HepG2 (cell line): ENCODE measurements around the gene SLC2A10. TPM values are rescaled to one million over a fixed set of nuclear protein-coding genes. Genes with fewer than 3 reads are reported as not detected.

Source experiments
- ATF7-NPFF ChIP-seq: sonication (generic); formaldehyde crosslinking; IDR thresholded peaks from 2 replicates; pipeline ENCODE4 v1.8.1; 2023; ENCODE audit warnings: mild to moderate bottlenecking, low read depth, missing genetic modification reagents, moderate library complexity
- CAMTA2 ChIP-seq: sonication (generic); formaldehyde crosslinking; IDR thresholded peaks from 2 replicates; pipeline ENCODE4 v1.4.0; 2020; ENCODE audit warnings: mild to moderate bottlenecking, missing genetic modification reagents, borderline replicate concordance
- CBX2 ChIP-seq, 2 experiments: fragments of 200-600 bp in 1 of 2; sonication (generic); formaldehyde crosslinking in 1 of 2; IDR thresholded peaks; 2 replicates each; pipeline versions ENCODE4 v1.7.0 to v1.8.1; 2018 to 2022; ENCODE audit warnings: low read depth in 2 of 2, low read length in 1 of 2, mild to moderate bottlenecking in 1 of 2, missing genetic modification reagents in 1 of 2
- CREM ChIP-seq, 2 experiments: sonication (generic) in 1 of 2; formaldehyde crosslinking in 1 of 2; IDR thresholded peaks; 2 replicates each; pipeline versions ENCODE4 v1.4.0 to v1.6.1; 2016 to 2020; ENCODE audit warnings: antibody characterized with exemption in 1 of 2, mild to moderate bottlenecking in 1 of 2, missing genetic modification reagents in 1 of 2
- DPF2 ChIP-seq: sonication (generic); formaldehyde crosslinking; IDR thresholded peaks from 2 replicates; pipeline ENCODE4 v1.4.0; 2020; ENCODE audit warnings: mild to moderate bottlenecking, low read depth, missing genetic modification reagents, borderline replicate concordance
- FOXJ3 ChIP-seq: sonication (generic); formaldehyde crosslinking; IDR thresholded peaks from 2 replicates; pipeline ENCODE4 v1.4.0; 2020; ENCODE audit warnings: missing genetic modification reagents, mild to moderate bottlenecking, borderline replicate concordance
- KAT2B ChIP-seq: fragments of 150-350 bp; IDR thresholded peaks from 2 replicates; pipeline ENCODE4 v1.6.1; 2014; ENCODE audit warnings: low read depth, low read length, borderline replicate concordance
- RFX5 ChIP-seq: IDR thresholded peaks from 2 replicates; pipeline ENCODE4 v1.6.1; 2011; ENCODE audit warnings: low read depth, low read length, improper control_type of control experiment
- RXRB ChIP-seq: IDR thresholded peaks from 2 replicates; pipeline ENCODE4 v1.6.1; 2016; ENCODE audit warnings: borderline replicate concordance, missing genetic modification reagents, missing compliant biosample characterization
- SMAD3 ChIP-seq: sonication (generic); formaldehyde crosslinking; IDR thresholded peaks from 2 replicates; pipeline ENCODE4 v1.4.0; 2020; ENCODE audit warnings: missing genetic modification reagents
- TCF7L2 ChIP-seq: IDR thresholded peaks from 2 replicates; pipeline ENCODE4 v1.6.1; 2011; ENCODE audit warnings: mild to moderate bottlenecking, low read depth, low read length, moderate library complexity
- ZBTB25 ChIP-seq: IDR thresholded peaks from 2 replicates; pipeline ENCODE4 v1.6.1; 2018; ENCODE audit warnings: missing genetic modification reagents
- ZFP36L2 ChIP-seq: sonication (generic); formaldehyde crosslinking; IDR thresholded peaks from 2 replicates; pipeline ENCODE4 v1.4.0; 2020; ENCODE audit warnings: missing genetic modification reagents
- ZNF207 ChIP-seq: fragments of 450-650 bp; IDR thresholded peaks from 2 replicates; pipeline ENCODE4 v1.6.1; 2016; ENCODE audit warnings: antibody characterized with exemption, borderline replicate concordance
- ZSCAN29 ChIP-seq: sonication (generic); formaldehyde crosslinking; conservative IDR thresholded peaks from 2 replicates; pipeline ENCODE4 v1.4.0; 2020; ENCODE audit warnings: mild to moderate bottlenecking, missing genetic modification reagents
- ZSCAN9 ChIP-seq: IDR thresholded peaks from 2 replicates; pipeline ENCODE4 v1.6.1; 2016; ENCODE audit warnings: borderline replicate concordance
- polyA plus RNA-seq, 8 experiments: library from polyadenylated mRNA; depleted of rRNA in 3 of 8; stranded (reverse) in 7 of 8; unstranded in 1 of 8; fragments of >200 nt; fragmentation: Illumina TruSeq in 4 of 8; extraction: Trizol in 4 of 8; gene quantifications; 2 replicates each; pipeline versions ENCODE4 v1.2.1 to v1.2.3, GENCODE V29; 2011 to 2016; ENCODE audit warnings: low read depth in 4 of 8, missing spikeins in 1 of 8, mixed read lengths in 1 of 8; ENCODE audit not compliant: insufficient read depth in 1 of 8
- total RNA-seq, 5 experiments: library from RNA; depleted of rRNA; stranded (reverse); fragments of >200 nt; fragmentation: Illumina TruSeq; extraction: Trizol; gene quantifications; 2 replicates each; pipeline ENCODE4 v1.2.3, GENCODE V29; 2016; ENCODE audit warnings: low read depth in 1 of 5
- TF ChIP-seq, protein P1 (sequence below): sonication (generic); formaldehyde crosslinking; IDR thresholded peaks from 2 replicates; pipeline ENCODE4 v1.5.0; 2020; ENCODE audit warnings: mild to moderate bottlenecking, missing genetic modification reagents, borderline replicate concordance
- TF ChIP-seq, protein P2 (sequence below): sonication (generic); formaldehyde crosslinking; IDR thresholded peaks from 2 replicates; pipeline ENCODE4 v1.4.0; 2020; ENCODE audit warnings: missing genetic modification reagents

The SLC2A10 gene
- total and polyA plus RNA-seq, 2 of the 13 experiments (the other 11 are each of a cell fraction or from before 2014, with no cell fraction given): 16.0 to 18.4 TPM

- no peak for TF ChIP-seq RFX5
- 0 out of 2 replicates have a peak, but pooled peaks have one; percentile 49 for TF ChIP-seq ZSCAN29 (CRISPR knock-in tag)
- no peak for TF ChIP-seq ATF7-NPFF
- TF ChIP-seq, protein P1, sequence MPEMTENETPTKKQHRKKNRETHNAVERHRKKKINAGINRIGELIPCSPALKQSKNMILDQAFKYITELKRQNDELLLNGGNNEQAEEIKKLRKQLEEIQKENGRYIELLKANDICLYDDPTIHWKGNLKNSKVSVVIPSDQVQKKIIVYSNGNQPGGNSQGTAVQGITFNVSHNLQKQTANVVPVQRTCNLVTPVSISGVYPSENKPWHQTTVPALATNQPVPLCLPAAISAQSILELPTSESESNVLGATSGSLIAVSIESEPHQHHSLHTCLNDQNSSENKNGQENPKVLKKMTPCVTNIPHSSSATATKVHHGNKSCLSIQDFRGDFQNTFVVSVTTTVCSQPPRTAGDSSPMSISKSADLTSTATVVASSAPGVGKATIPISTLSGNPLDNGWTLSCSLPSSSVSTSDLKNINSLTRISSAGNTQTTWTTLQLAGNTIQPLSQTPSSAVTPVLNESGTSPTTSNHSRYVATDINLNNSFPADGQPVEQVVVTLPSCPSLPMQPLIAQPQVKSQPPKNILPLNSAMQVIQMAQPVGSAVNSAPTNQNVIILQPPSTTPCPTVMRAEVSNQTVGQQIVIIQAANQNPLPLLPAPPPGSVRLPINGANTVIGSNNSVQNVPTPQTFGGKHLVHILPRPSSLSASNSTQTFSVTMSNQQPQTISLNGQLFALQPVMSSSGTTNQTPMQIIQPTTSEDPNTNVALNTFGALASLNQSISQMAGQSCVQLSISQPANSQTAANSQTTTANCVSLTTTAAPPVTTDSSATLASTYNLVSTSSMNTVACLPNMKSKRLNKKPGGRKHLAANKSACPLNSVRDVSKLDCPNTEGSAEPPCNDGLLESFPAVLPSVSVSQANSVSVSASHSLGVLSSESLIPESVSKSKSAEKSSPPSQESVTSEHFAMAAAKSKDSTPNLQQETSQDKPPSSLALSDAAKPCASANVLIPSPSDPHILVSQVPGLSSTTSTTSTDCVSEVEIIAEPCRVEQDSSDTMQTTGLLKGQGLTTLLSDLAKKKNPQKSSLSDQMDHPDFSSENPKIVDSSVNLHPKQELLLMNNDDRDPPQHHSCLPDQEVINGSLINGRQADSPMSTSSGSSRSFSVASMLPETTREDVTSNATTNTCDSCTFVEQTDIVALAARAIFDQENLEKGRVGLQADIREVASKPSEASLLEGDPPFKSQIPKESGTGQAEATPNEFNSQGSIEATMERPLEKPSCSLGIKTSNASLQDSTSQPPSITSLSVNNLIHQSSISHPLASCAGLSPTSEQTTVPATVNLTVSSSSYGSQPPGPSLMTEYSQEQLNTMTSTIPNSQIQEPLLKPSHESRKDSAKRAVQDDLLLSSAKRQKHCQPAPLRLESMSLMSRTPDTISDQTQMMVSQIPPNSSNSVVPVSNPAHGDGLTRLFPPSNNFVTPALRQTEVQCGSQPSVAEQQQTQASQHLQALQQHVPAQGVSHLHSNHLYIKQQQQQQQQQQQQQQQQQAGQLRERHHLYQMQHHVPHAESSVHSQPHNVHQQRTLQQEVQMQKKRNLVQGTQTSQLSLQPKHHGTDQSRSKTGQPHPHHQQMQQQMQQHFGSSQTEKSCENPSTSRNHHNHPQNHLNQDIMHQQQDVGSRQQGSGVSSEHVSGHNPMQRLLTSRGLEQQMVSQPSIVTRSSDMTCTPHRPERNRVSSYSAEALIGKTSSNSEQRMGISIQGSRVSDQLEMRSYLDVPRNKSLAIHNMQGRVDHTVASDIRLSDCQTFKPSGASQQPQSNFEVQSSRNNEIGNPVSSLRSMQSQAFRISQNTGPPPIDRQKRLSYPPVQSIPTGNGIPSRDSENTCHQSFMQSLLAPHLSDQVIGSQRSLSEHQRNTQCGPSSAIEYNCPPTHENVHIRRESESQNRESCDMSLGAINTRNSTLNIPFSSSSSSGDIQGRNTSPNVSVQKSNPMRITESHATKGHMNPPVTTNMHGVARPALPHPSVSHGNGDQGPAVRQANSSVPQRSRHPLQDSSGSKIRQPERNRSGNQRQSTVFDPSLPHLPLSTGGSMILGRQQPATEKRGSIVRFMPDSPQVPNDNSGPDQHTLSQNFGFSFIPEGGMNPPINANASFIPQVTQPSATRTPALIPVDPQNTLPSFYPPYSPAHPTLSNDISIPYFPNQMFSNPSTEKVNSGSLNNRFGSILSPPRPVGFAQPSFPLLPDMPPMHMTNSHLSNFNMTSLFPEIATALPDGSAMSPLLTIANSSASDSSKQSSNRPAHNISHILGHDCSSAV (CRISPR knock-in tag): no peak
- TF ChIP-seq ZNF207: no peak
- no peak for TF ChIP-seq CBX2 (IDR thresholded peaks at IDR 0.05; ENCODE audit: low read depth, low read length)
- TF ChIP-seq CBX2 (CRISPR knock-in tag; IDR thresholded peaks at IDR 0.05; ENCODE audit: low read depth): no peak
- no peak for TF ChIP-seq TCF7L2
- 0 out of 2 replicates have a peak, but pooled peaks have one; percentile 47 for TF ChIP-seq SMAD3 (CRISPR knock-in tag)
- no peak for TF ChIP-seq CAMTA2 (CRISPR knock-in tag)
- TF ChIP-seq ZSCAN9: peak; percentile 34; the same call in 1 of the 2 replicates
- no peak for TF ChIP-seq ZFP36L2 (CRISPR knock-in tag)
- peak; percentile 69; the same call in 1 of the 2 replicates for TF ChIP-seq ZBTB25 (CRISPR knock-in tag)
- no peak for TF ChIP-seq KAT2B
- TF ChIP-seq, protein P2, sequence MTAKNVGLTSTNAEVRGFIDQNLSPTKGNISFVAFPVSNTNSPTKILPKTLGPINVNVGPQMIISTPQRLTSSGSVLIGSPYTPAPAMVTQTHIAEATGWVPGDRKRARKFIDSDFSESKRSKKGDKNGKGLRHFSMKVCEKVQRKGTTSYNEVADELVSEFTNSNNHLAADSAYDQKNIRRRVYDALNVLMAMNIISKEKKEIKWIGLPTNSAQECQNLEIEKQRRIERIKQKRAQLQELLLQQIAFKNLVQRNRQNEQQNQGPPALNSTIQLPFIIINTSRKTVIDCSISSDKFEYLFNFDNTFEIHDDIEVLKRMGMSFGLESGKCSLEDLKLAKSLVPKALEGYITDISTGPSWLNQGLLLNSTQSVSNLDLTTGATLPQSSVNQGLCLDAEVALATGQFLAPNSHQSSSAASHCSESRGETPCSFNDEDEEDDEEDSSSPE (CRISPR knock-in tag): peak; percentile 33; the same call in 1 of the 2 replicates
- no peak for TF ChIP-seq DPF2 (CRISPR knock-in tag)
- TF ChIP-seq CREM (IDR thresholded peaks at IDR 0.05): no peak
- no peak for TF ChIP-seq CREM (CRISPR knock-in tag; IDR thresholded peaks at IDR 0.05)
- peak; percentile 64; the same call in 1 of the 2 replicates for TF ChIP-seq RXRB (CRISPR knock-in tag)
- no peak for TF ChIP-seq FOXJ3 (CRISPR knock-in tag)
Observed at GRCh38 chr20:46681032-46681854, 28.2 kb upstream of the SLC2A10 start (continued).
